ENCODE results near the gene DOCK10.

The DOCK10 gene

DNA sequence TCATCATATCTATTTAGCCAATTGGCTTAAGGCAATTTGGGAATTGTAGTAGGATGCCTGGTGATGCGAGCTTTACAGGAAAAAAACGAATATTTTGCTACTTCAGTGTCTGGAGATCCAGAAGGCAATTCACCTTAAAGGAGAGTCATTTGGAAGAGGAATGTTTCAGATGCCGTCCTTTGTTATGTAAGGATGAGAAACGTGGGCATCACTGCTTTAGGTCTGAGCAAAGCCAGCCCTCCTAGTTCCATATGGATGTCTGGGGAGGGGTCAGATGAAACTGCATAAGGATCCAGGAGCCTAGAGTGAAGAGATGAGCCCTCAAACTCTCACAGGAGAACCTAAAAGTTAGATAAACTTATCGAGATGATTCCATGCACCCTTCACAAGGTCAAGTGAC is 30.9 kb upstream of the DOCK10 start:
- no peak for TF ChIP-seq ZNF664 (tag by site-specific recombination; IDR thresholded peaks at IDR 0.05)
- no peak for TF ChIP-seq SETDB1 (IDR thresholded peaks at IDR 0.05; ENCODE audit: insufficient read length, low read length)
- no peaks in the 10 kb centered on the region for H3K4me1 ChIP-seq (ENCODE audit: control insufficient read depth, insufficient read depth, low read length)
- H3K36me3 ChIP-seq (ENCODE audit: control insufficient read depth in 2 of 2, insufficient read depth in 1 of 2, low read length in 2 of 2), result no peaks in the 10 kb centered on the region
- H3K4me3 ChIP-seq (ENCODE audit: low read depth, low read length), result no peak overlapping the region
- ChIA-PET CTCF (interaction anchor here (0.6 kb wide), 1 partner anchor 588 kb away, joined by 3 read pairs; no protein-coding TSS in a partner anchor), POLR2A (no interaction called here)
- no peak overlapping the region for H3K27ac ChIP-seq (ENCODE audit: extremely low read depth, low read depth, low read length)
- no peaks in the 10 kb centered on the region for H3K9me3 ChIP-seq (ENCODE audit: control insufficient read depth, insufficient read depth, low read depth, low read length)

DNA sequence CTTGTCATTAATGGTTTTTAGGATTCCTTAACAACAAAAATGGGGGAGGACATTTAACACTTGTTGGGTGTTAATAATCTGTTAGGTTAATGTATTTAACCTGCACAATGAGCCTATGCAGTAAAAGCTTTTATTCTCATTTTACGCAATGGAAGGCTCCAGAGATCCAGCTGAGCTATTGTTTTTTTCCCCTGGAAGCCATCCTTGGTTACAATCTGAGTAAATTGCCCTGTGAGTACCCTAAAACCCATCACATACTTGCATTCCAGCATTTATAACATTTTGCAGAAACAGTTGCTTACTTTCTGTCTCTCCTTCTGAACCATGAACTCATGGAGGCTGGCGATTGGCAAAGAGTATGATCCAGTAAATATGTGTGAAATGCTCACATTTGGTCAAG is 30.2 kb upstream of the DOCK10 start:
- Histone ChIP-seq H3K4me3 (ENCODE audit: low read depth, low read length) (no peak overlapping the region), H3K36me3 (ENCODE audit: control insufficient read depth in 2 of 2, insufficient read depth in 1 of 2, low read length in 2 of 2) (no peaks in the 10 kb centered on the region), H3K27ac (ENCODE audit: extremely low read depth, low read depth, low read length) (no peak overlapping the region), H3K9me3 (ENCODE audit: control insufficient read depth, insufficient read depth, low read depth, low read length) (no peaks in the 10 kb centered on the region), H3K4me1 (ENCODE audit: control insufficient read depth, insufficient read depth, low read length) (no peaks in the 10 kb centered on the region)
- POLR2A ChIA-PET, result no interaction called here
- CTCF ChIA-PET, result interaction anchor here (0.6 to 1.4 kb wide), 2 partner anchors 11 to 589 kb away, joined by 3 read pairs; no protein-coding TSS in a partner anchor
- TF ChIP-seq ZFP3 (tag by site-specific recombination; IDR thresholded peaks at IDR 0.05; ENCODE audit: low read depth) (no peak), WT1 (tag by site-specific recombination; IDR thresholded peaks at IDR 0.05) (no peak), ZNF548 (tag by site-specific recombination; IDR thresholded peaks at IDR 0.05) (no peak), ZNF555 (tag by site-specific recombination; conservative IDR thresholded peaks at IDR 0.05) (no peak), ZNF169 (tag by site-specific recombination; IDR thresholded peaks at IDR 0.05) (no peak)

- TF ChIP-seq, protein P1, sequence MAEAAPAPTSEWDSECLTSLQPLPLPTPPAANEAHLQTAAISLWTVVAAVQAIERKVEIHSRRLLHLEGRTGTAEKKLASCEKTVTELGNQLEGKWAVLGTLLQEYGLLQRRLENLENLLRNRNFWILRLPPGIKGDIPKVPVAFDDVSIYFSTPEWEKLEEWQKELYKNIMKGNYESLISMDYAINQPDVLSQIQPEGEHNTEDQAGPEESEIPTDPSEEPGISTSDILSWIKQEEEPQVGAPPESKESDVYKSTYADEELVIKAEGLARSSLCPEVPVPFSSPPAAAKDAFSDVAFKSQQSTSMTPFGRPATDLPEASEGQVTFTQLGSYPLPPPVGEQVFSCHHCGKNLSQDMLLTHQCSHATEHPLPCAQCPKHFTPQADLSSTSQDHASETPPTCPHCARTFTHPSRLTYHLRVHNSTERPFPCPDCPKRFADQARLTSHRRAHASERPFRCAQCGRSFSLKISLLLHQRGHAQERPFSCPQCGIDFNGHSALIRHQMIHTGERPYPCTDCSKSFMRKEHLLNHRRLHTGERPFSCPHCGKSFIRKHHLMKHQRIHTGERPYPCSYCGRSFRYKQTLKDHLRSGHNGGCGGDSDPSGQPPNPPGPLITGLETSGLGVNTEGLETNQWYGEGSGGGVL (tag by site-specific recombination; IDR thresholded peaks at IDR 0.05), result no peak
- TF ChIP-seq KLF10 (tag by site-specific recombination; IDR thresholded peaks at IDR 0.05) (no peak), OSR2 (tag by site-specific recombination; IDR thresholded peaks at IDR 0.05) (no peak), ZFP3 (tag by site-specific recombination; IDR thresholded peaks at IDR 0.05; ENCODE audit: low read depth) (no peak), PRDM1 (tag by site-specific recombination; IDR thresholded peaks at IDR 0.05) (no peak), ZNF776 (tag by site-specific recombination; IDR thresholded peaks at IDR 0.05; ENCODE audit: borderline replicate concordance) (no peak), ZNF366 (tag by site-specific recombination; conservative IDR thresholded peaks at IDR 0.05) (no peak), ZNF600 (tag by site-specific recombination; IDR thresholded peaks at IDR 0.05) (no peak)
- TF ChIP-seq, protein P2, sequence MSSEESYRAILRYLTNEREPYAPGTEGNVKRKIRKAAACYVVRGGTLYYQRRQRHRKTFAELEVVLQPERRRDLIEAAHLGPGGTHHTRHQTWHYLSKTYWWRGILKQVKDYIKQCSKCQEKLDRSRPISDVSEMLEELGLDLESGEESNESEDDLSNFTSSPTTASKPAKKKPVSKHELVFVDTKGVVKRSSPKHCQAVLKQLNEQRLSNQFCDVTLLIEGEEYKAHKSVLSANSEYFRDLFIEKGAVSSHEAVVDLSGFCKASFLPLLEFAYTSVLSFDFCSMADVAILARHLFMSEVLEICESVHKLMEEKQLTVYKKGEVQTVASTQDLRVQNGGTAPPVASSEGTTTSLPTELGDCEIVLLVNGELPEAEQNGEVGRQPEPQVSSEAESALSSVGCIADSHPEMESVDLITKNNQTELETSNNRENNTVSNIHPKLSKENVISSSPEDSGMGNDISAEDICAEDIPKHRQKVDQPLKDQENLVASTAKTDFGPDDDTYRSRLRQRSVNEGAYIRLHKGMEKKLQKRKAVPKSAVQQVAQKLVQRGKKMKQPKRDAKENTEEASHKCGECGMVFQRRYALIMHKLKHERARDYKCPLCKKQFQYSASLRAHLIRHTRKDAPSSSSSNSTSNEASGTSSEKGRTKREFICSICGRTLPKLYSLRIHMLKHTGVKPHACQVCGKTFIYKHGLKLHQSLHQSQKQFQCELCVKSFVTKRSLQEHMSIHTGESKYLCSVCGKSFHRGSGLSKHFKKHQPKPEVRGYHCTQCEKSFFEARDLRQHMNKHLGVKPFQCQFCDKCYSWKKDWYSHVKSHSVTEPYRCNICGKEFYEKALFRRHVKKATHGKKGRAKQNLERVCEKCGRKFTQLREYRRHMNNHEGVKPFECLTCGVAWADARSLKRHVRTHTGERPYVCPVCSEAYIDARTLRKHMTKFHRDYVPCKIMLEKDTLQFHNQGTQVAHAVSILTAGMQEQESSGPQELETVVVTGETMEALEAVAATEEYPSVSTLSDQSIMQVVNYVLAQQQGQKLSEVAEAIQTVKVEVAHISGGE (tag by site-specific recombination; conservative IDR thresholded peaks at IDR 0.05; ENCODE audit: low read depth), result no peak
- Histone ChIP-seq H3K4me1 (ENCODE audit: control insufficient read depth, insufficient read depth, low read length) (no peaks in the 10 kb centered on the region), H3K27ac (ENCODE audit: extremely low read depth, low read depth, low read length) (no peak overlapping the region), H3K9me3 (ENCODE audit: control insufficient read depth, insufficient read depth, low read depth, low read length) (no peaks in the 10 kb centered on the region), H3K36me3 (ENCODE audit: control insufficient read depth in 2 of 2, insufficient read depth in 1 of 2, low read length in 2 of 2) (no peaks in the 10 kb centered on the region), H3K4me3 (ENCODE audit: low read depth, low read length) (no peak overlapping the region)
- ChIA-PET CTCF (interaction anchor here (0.6 to 0.7 kb wide), 2 partner anchors 200 to 589 kb away, joined by 4 read pairs; no protein-coding TSS in a partner anchor), POLR2A (no interaction called here)
Observed at GRCh38 chr2:225070811-225071210, 28.5 kb upstream of the DOCK10 start.
